ENCODE measurements around the gene RHBDD1.

- TF ChIP-seq POLR2A (IDR thresholded peaks at IDR 0.05), result no peak
- TF ChIP-seq, protein P1, sequence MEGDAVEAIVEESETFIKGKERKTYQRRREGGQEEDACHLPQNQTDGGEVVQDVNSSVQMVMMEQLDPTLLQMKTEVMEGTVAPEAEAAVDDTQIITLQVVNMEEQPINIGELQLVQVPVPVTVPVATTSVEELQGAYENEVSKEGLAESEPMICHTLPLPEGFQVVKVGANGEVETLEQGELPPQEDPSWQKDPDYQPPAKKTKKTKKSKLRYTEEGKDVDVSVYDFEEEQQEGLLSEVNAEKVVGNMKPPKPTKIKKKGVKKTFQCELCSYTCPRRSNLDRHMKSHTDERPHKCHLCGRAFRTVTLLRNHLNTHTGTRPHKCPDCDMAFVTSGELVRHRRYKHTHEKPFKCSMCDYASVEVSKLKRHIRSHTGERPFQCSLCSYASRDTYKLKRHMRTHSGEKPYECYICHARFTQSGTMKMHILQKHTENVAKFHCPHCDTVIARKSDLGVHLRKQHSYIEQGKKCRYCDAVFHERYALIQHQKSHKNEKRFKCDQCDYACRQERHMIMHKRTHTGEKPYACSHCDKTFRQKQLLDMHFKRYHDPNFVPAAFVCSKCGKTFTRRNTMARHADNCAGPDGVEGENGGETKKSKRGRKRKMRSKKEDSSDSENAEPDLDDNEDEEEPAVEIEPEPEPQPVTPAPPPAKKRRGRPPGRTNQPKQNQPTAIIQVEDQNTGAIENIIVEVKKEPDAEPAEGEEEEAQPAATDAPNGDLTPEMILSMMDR (IDR thresholded peaks at IDR 0.05), result no peak
These were observed 63.0 kb downstream of the RHBDD1 start for GRCh38 chr2:226898897-226899296.

Measured in breast epithelium (tissue), 3 donors.